Sigmoid colon (tissue), 7 donors: ENCODE results near the gene MRPL46. TPM values are rescaled to one million over a fixed set of nuclear protein-coding genes. Genes with fewer than 3 reads are reported as not detected.

Experiments
- DNase-seq: peaks from one replicate; pipeline ENCODE4 v3.0.0-alpha.2; 2019
- H3K27ac ChIP-seq, 4 donors: fragments of 200-600 bp; sonication (generic); one replicate each; pipeline ENCODE4 v1.5.1; 2016 to 2019; ENCODE audit warnings: mild to moderate bottlenecking in 1 of 4
- H3K27me3 ChIP-seq, 3 donors: fragments of 200-600 bp; sonication (generic); one replicate each; pipeline ENCODE4 v1.5.1; 2019; ENCODE audit warnings: mild to moderate bottlenecking in 1 of 3
- H3K36me3 ChIP-seq, 4 donors: fragments of 200-600 bp; sonication (generic); one replicate each; pipeline ENCODE4 v1.5.1; 2016 to 2019
- H3K4me1 ChIP-seq, 4 donors: fragments of 200-600 bp; sonication (generic); one replicate each; pipeline ENCODE4 v1.5.1; 2017 to 2019
- H3K4me3 ChIP-seq, 4 donors: fragments of 200-600 bp; sonication (generic); one replicate each; pipeline ENCODE4 v1.5.1; 2017 to 2019; ENCODE audit warnings: mild to moderate bottlenecking in 2 of 4, moderate library complexity in 1 of 4
- H3K9me3 ChIP-seq, 4 donors: fragments of 200-600 bp in 3 of 4; sonication (generic) in 3 of 4; one replicate each; pipeline versions ENCODE4 v1.5.1 to v1.6.1; 2013 to 2019
- EP300 ChIP-seq, 4 donors: sonication (generic); formaldehyde crosslinking; IDR thresholded peaks; one replicate each; pipeline ENCODE4 v1.6.1; 2017; ENCODE audit warnings: antibody characterized with exemption in 4 of 4
- POLR2A ChIP-seq, 2 donors: fragments of 450-650 bp; IDR thresholded peaks; one replicate each; pipeline ENCODE4 v1.6.1; 2016; ENCODE audit warnings: antibody characterized with exemption in 2 of 2, mild to moderate bottlenecking in 2 of 2, moderate library complexity in 2 of 2
- POLR2AphosphoS5 ChIP-seq, 4 donors: sonication (generic); formaldehyde crosslinking; IDR thresholded peaks; one replicate each; pipeline ENCODE4 v1.6.1; 2017; ENCODE audit warnings: antibody characterized with exemption in 4 of 4
- WGBS, 2 donors: extraction: QIAGEN DNeasy Blood & Tissue Kit; methylation state at CpG; one replicate each; pipeline ENCODE4 v1.1.7; 2013; 5-methylcytosine and 5-hydroxymethylcytosine counted together
- intact Hi-C: fragments of 100-400 bp; cut with DNase I; formaldehyde crosslinking; loops from one replicate; pipeline ENCODE4 v1.15.1; 2023
- polyA plus RNA-seq, 3 donors: library from polyadenylated mRNA; stranded (reverse); fragments of 200-250 nt; gene quantifications; one replicate each; pipeline ENCODE4 v1.2.3, GENCODE V29; 2013
- total RNA-seq, 4 donors: library from RNA; depleted of rRNA; stranded (reverse); fragments of >200 nt; gene quantifications; one replicate each; pipeline ENCODE4 v1.1.0, GENCODE V29; 2016
- TF ChIP-seq, protein P1 (sequence below), 4 experiments: fragments of 450-650 bp in 3 of 4; fragments of 200-600 bp in 1 of 4; IDR thresholded peaks; one replicate each; pipeline ENCODE4 v1.5.1; 2016 to 2019; ENCODE audit warnings: antibody characterized with exemption in 4 of 4, mild to moderate bottlenecking in 3 of 4, moderate library complexity in 2 of 4
- donor health status: healthy with polysubstance abuse.
- donor health status: Bipolar disorder and iron deficiency.
- donor health status: healthy.

The MRPL46 gene
- total and polyA plus RNA-seq, 7 donors, result 15.9 to 53.6 (median 45.8) TPM

DNA sequence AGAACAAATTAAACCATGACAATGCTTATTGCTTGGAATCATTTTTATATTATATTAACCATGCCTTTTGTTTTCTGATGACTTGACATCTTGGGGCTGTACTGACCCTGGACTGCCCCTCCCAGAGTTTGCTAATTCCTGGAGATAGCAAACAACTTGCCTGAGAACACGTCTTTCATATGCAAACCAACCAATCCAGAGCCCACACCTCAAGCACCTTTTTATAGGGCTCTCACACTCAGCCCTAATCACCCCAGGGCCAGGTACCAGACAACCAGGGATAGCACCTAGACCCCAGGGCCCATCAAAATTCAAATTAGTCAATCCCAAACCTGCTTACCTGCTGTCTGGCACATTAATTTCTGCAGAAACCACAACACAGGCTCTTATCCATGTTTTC is 37.3 kb upstream of the MRPL46 start:
- Histone ChIP-seq H3K36me3 (peaks cover 0 to 37% (median 6%) of the 10 kb centered on the region in 4 donors), H3K4me1 (no peaks in the 10 kb centered on the region), H3K27ac (no peak overlapping the region), H3K4me3 (no peak overlapping the region), H3K27me3 (no peaks in the 10 kb centered on the region), H3K9me3 (no peaks in the 10 kb centered on the region)
- intact Hi-C loops, result no loop called here
- DNase-seq, result no peak
- WGBS, 2 donors, result 75 to 86% methylated on average over 1 of the region's 1 CpG
- TF ChIP-seq POLR2AphosphoS5 (IDR thresholded peaks at IDR 0.05) (no peak), EP300 (IDR thresholded peaks at IDR 0.05) (no peak), POLR2A (IDR thresholded peaks at IDR 0.05) (no peak)
- TF ChIP-seq, protein P1, sequence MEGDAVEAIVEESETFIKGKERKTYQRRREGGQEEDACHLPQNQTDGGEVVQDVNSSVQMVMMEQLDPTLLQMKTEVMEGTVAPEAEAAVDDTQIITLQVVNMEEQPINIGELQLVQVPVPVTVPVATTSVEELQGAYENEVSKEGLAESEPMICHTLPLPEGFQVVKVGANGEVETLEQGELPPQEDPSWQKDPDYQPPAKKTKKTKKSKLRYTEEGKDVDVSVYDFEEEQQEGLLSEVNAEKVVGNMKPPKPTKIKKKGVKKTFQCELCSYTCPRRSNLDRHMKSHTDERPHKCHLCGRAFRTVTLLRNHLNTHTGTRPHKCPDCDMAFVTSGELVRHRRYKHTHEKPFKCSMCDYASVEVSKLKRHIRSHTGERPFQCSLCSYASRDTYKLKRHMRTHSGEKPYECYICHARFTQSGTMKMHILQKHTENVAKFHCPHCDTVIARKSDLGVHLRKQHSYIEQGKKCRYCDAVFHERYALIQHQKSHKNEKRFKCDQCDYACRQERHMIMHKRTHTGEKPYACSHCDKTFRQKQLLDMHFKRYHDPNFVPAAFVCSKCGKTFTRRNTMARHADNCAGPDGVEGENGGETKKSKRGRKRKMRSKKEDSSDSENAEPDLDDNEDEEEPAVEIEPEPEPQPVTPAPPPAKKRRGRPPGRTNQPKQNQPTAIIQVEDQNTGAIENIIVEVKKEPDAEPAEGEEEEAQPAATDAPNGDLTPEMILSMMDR (IDR thresholded peaks at IDR 0.05), result no peak

- Histone ChIP-seq H3K27me3 (no peaks in the 10 kb centered on the region), H3K4me1 (no peaks in the 10 kb centered on the region), H3K27ac (no peak overlapping the region), H3K9me3 (no peaks in the 10 kb centered on the region), H3K4me3 (no peak overlapping the region), H3K36me3 (peaks cover 0 to 44% (median 3%) of the 10 kb centered on the region in 4 donors)
- TF ChIP-seq POLR2A (IDR thresholded peaks at IDR 0.05), result no peak
- TF ChIP-seq, protein P1 (IDR thresholded peaks at IDR 0.05), result no peak
- no peak for TF ChIP-seq POLR2AphosphoS5 (IDR thresholded peaks at IDR 0.05)
- no peak for TF ChIP-seq EP300 (IDR thresholded peaks at IDR 0.05)
- intact Hi-C loops, result no loop called here
- WGBS, 2 donors, result 78 to 82% methylated on average over 3 of the region's 3 CpGs
- no peak for DNase-seq
These were observed 31.8 kb upstream of the MRPL46 start for GRCh38 chr15:88498996-88499395.

DNA sequence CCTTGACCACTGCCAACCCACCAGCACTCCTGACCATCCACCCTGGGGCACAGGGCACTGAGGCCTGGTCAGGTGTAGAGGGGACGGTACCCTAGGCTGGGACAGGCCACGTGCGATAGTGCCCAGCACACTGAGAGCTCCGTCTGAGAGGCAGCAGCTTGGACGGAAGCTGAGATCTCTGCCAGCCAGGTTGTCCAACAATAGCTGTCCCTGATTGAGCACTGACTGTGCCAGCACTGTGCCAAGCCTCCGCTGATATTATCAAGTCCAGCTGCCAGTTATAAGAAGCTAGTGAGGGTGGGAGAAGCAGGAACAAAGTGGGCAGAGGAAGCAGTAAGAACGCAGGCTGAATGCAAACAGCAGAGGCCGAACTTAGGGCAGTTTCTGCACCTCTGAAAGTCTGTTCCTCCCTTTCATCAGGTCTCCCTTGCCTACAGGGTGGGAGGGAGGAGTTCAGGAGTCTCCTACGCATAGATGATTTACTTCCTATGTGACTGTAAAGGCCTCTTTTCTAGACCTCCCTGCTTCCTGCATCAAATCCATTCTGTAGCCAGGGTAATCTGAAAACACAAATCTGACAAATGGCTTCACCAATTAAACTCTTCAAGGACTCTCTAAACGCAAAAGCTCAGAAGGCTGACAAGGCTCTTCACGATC is 30.0 kb upstream of the MRPL46 start:
- no peak for DNase-seq
- Histone ChIP-seq H3K4me3 (no peak overlapping the region), H3K27ac (no peak overlapping the region), H3K36me3 (peaks cover 0 to 35% (median under 1%) of the 10 kb centered on the region in 4 donors), H3K27me3 (no peaks in the 10 kb centered on the region), H3K4me1 (no peaks in the 10 kb centered on the region), H3K9me3 (no peaks in the 10 kb centered on the region)
- no peak for TF ChIP-seq POLR2AphosphoS5 (IDR thresholded peaks at IDR 0.05)
- no peak for TF ChIP-seq POLR2A (IDR thresholded peaks at IDR 0.05)
- TF ChIP-seq, protein P1 (IDR thresholded peaks at IDR 0.05), result no peak
- TF ChIP-seq EP300 (IDR thresholded peaks at IDR 0.05), result no peak
- intact Hi-C loops, result no loop called here
- 89 to 95% methylated on average over 11 of the region's 11 CpGs for WGBS, 2 donors

DNA sequence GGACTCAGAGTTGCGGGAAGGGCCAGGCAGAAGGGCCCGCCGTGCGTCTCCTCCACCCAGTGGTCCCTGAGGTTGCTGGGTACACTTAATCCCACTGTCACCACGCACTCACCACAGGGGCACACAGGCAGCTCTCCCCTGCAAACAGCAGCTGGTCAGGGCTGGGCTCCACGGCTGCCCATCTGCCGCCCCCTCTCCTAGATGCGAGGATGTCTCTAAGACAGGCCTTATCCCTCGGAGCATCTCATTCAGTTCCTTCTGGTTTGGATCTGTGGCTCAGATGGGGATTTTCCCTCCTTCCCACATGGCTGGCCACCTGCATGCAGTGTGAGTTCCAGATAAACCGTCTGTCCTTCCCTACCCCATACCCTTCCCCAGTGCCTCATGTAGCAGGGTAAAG is 26.7 kb upstream of the MRPL46 start:
- peaks cover 0 to 31% (median 0%) of the 10 kb centered on the region in 4 donors for H3K36me3 ChIP-seq
- no peaks in the 10 kb centered on the region for H3K27me3 ChIP-seq
- H3K4me1 ChIP-seq, result no peaks in the 10 kb centered on the region
- TF ChIP-seq EP300 (IDR thresholded peaks at IDR 0.05), result no peak
- TF ChIP-seq POLR2AphosphoS5 (IDR thresholded peaks at IDR 0.05), result no peak
- TF ChIP-seq, protein P1 (IDR thresholded peaks at IDR 0.05), result no peak
- TF ChIP-seq POLR2A (IDR thresholded peaks at IDR 0.05), result no peak
- no peak overlapping the region for H3K4me3 ChIP-seq
- no peak overlapping the region for H3K27ac ChIP-seq
- H3K9me3 ChIP-seq, result no peaks in the 10 kb centered on the region
- 88 to 94% methylated on average over 10 of the region's 10 CpGs for WGBS, 2 donors
- DNase-seq, result no peak
- intact Hi-C loops, result no loop called here

GRCh38 chr15:88491158-88491557 is 24.0 kb upstream of the MRPL46 start:
- WGBS, 2 donors, result 50 to 62% methylated on average over 10 of the region's 10 CpGs
- H3K27me3 ChIP-seq, result no peaks in the 10 kb centered on the region
- H3K27ac ChIP-seq, result no peak overlapping the region
- intact Hi-C loops, result no loop called here
- H3K4me3 ChIP-seq, result no peak overlapping the region
- no peaks in the 10 kb centered on the region for H3K4me1 ChIP-seq
- H3K36me3 ChIP-seq, result peaks cover 0 to 9% (median 0%) of the 10 kb centered on the region in 4 donors
- no peak for DNase-seq
- TF ChIP-seq EP300 (IDR thresholded peaks at IDR 0.05), result no peak
- no peaks in the 10 kb centered on the region for H3K9me3 ChIP-seq
